Muscle of back (tissue), 11 donors: ENCODE data around the gene PSMB3. TPM values are rescaled to one million over a fixed set of nuclear protein-coding genes. Genes with fewer than 3 reads are reported as not detected.
A peak's percentile ranks its signal among the peaks of the same experiment; 100 is the strongest.
"Not testable (repeated sequence)": the region's sequence is repeated elsewhere in the genome, so short reads cannot be mapped to it uniquely, and the experiment has no call there.

Experiments used
- DNase-seq, 3 donors: peaks; one replicate each; pipeline versions ENCODE4 v3.0.0 to v3.0.0-alpha.2; 2013
- polyA plus RNA-seq, 10 donors: library from polyadenylated mRNA; unstranded; fragments of 120-200 nt; gene quantifications; one replicate each; pipeline ENCODE4 v1.2.1, GENCODE V29; 2013; ENCODE audit not compliant: insufficient read length in 10 of 10

PSMB3 gene
- polyA plus RNA-seq, 10 donors: 61.0 to 83.2 (median 76.3) TPM

- peak in 2 of 3 donors; percentile 54 to 83 for DNase-seq
Measured at GRCh38 chr17:38747463-38748148, 4.9 kb upstream of the PSMB3 start.

GRCh38 chr17:38748149-38748891 is 4.2 kb upstream of the PSMB3 start, which contains the start of gene PCGF2:
PCGF2 (minus strand) TSS chr17:38748336; CDS start chr17:38740402, 7,934 bp downstream.
- peak; percentile 91 to 96 (median 93) for DNase-seq

- no peak for DNase-seq
Measured at GRCh38 chr17:38748892-38749222, 3.7 kb upstream of the PSMB3 start.

- peak in 2 of 3 donors; percentile 86 to 94 for DNase-seq
Measured at GRCh38 chr17:38749223-38750043, 3.1 kb upstream of the PSMB3 start.

- DNase-seq: no peak
Measured at GRCh38 chr17:38750044-38750311, 2.6 kb upstream of the PSMB3 start.

- DNase-seq: peak in 1 of 3 donors; percentile 43
Measured at GRCh38 chr17:38750312-38751121, 2.0 kb upstream of the PSMB3 start.

- DNase-seq: peak in 1 of 3 donors; percentile 55
Measured at GRCh38 chr17:38751144-38751807, 1.3 kb upstream of the PSMB3 start.

- peak; percentile 85 to 96 (median 93) for DNase-seq
Measured at GRCh38 chr17:38751808-38752307, 683 bp upstream of the PSMB3 start.

- DNase-seq: no peak
Measured at GRCh38 chr17:38753071-38753506, 548 bp downstream of the PSMB3 start.

- no peak for DNase-seq
Measured at GRCh38 chr17:38761612-38762011, 9.1 kb downstream of the PSMB3 start.

- no peak for DNase-seq
Measured at GRCh38 chr17:38762231-38762630, 9.7 kb downstream of the PSMB3 start.

GRCh38 chr17:38766341-38766740 is 13.8 kb downstream of the PSMB3 start:
- no peak for DNase-seq

GRCh38 chr17:38768417-38768816 is 15.9 kb downstream of the PSMB3 start:
- DNase-seq: no peak

GRCh38 chr17:38773258-38773657 is 20.7 kb downstream of the PSMB3 start:
- DNase-seq: no peak

GRCh38 chr17:38777641-38778250 is 25.2 kb downstream of the PSMB3 start:
- no peak for DNase-seq

- DNase-seq: no peak
Measured at GRCh38 chr17:38779965-38780752, 27.6 kb downstream of the PSMB3 start.

GRCh38 chr17:38783227-38783626 is 30.7 kb downstream of the PSMB3 start:
- DNase-seq: no peak

- DNase-seq: no peak
Measured at GRCh38 chr17:38786372-38786771, 33.8 kb downstream of the PSMB3 start.

- not testable (repeated sequence) for DNase-seq
Measured at GRCh38 chr17:38787999-38788398, 35.5 kb downstream of the PSMB3 start.

GRCh38 chr17:38789185-38789584 is 36.6 kb downstream of the PSMB3 start:
- DNase-seq: no peak
